Natural killer cell (primary cell): ENCODE measurements around the gene MAN2A1. TPM values are rescaled to one million over a fixed set of nuclear protein-coding genes. Genes with fewer than 3 reads are reported as not detected.
"Not testable (repeated sequence)": the region's sequence is repeated elsewhere in the genome, so short reads cannot be mapped to it uniquely, and the experiment has no call there.

Experiments
- ATAC-seq, 3 donors: fragments of 150-1000 bp in 2 of 3; fragments of 200-7000 bp in 1 of 3; cut with Tn5 transposase; 1 replicate in 1 of 3; 2 replicates in 2 of 3; pipeline ENCODE4 v1.10.0; 2021; ENCODE audit warnings: mild to moderate bottlenecking in 2 of 3, moderate library complexity in 2 of 3
- DNase-seq, 2 donors: peaks; one replicate each; pipeline versions ENCODE4 v3.0.0 to v3.0.0-alpha.2; 2013 to 2021; ENCODE audit warnings: mixed read lengths in 1 of 2
- H3K27ac ChIP-seq: one replicate; pipeline ENCODE4 v1.5.1; 2013; ENCODE audit warnings: mild to moderate bottlenecking, low read length
- H3K27me3 ChIP-seq: one replicate; pipeline ENCODE4 v1.6.1; 2013; ENCODE audit warnings: low read length; ENCODE audit not compliant: control insufficient read depth, insufficient read depth
- H3K36me3 ChIP-seq: one replicate; pipeline ENCODE4 v1.6.1; 2013; ENCODE audit warnings: low read length; ENCODE audit not compliant: control insufficient read depth, insufficient read depth
- H3K4me1 ChIP-seq: one replicate; pipeline ENCODE4 v1.6.1; 2013; ENCODE audit warnings: low read length; ENCODE audit not compliant: control insufficient read depth, insufficient read depth
- H3K4me3 ChIP-seq: one replicate; pipeline ENCODE4 v1.5.1; 2013; ENCODE audit warnings: low read length
- H3K9me3 ChIP-seq: one replicate; pipeline ENCODE4 v1.6.1; 2013; ENCODE audit warnings: low read length; ENCODE audit not compliant: control insufficient read depth, insufficient read depth
- H3K27ac Mint-ChIP-seq, 2 donors: one replicate each; pipeline ENCODE4 v1.8.0; 2022; ENCODE audit warnings: mild to moderate bottlenecking in 2 of 2, mixed read lengths in 2 of 2, moderate library complexity in 1 of 2
- H3K27me3 Mint-ChIP-seq, 2 donors: one replicate each; pipeline ENCODE4 v1.8.0; 2022; ENCODE audit warnings: low read depth in 2 of 2, mixed read lengths in 2 of 2
- H3K36me3 Mint-ChIP-seq: one replicate; pipeline ENCODE4 v1.8.0; 2022; ENCODE audit warnings: mixed read lengths
- H3K4me1 Mint-ChIP-seq, 2 donors: one replicate each; pipeline ENCODE4 v1.8.0; 2022; ENCODE audit warnings: mixed read lengths in 2 of 2
- H3K4me3 Mint-ChIP-seq: one replicate; pipeline ENCODE4 v1.8.0; 2022; ENCODE audit warnings: mild to moderate bottlenecking, moderate library complexity, mixed read lengths
- H3K9me3 Mint-ChIP-seq, 2 donors: one replicate each; pipeline ENCODE4 v1.8.0; 2022; ENCODE audit warnings: mixed read lengths in 2 of 2
- WGBS: methylation state at CpG from one replicate; pipeline ENCODE4 v1.1.7; 2013; ENCODE audit warnings: missing lambda C conversion rate; ENCODE audit not compliant: insufficient coverage; 5-methylcytosine and 5-hydroxymethylcytosine counted together
- intact Hi-C: fragments of 100-400 bp; cut with micrococcal nuclease; formaldehyde crosslinking; loops from one replicate; pipeline ENCODE4 v1.14.2; 2022
- total RNA-seq, 4 donors: library from RNA; stranded (reverse); fragments of 120-200 nt in 1 of 4; gene quantifications; one replicate each; pipeline versions ENCODE4 v1.2.3 to v1.2.4, GENCODE V29; 2013 to 2022
- TF ChIP-seq, protein P1 (sequence below): fragments of 200-600 bp; IDR thresholded peaks from one replicate; pipeline ENCODE4 v1.8.0; 2022; ENCODE audit warnings: antibody characterized with exemption

Gene MAN2A1
- total RNA-seq, 3 donors from 2014 or later (not counting 1 experiment from before 2014, with no cell fraction given) = 44.9 to 54.2 (median 50.7) TPM

DNA sequence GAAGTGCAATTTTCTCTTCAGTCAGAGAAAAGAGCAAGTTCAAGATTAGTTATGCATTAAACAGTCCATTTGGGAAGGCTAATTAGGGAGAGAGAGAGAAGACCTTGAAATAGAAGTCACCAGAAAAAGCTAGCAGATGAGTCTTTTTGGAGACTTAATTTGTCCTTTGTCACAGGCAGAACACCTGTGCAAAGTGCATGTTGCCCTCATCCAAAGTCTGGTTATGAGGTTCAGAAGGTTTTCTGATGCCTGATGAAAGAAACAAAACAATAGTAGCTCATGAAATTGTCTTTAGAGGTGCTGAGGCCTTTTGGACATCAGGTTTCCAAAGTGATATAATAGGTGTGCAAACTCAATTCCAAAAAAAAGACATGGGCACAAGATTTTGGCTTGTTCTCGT is 199.3 kb downstream of the MAN2A1 start:
- Mint-ChIP-seq H3K9me3 (peaks cover 0 to 6% of the 10 kb centered on the region in 2 donors), H3K4me1 (no peaks in the 10 kb centered on the region), H3K36me3 (no peaks in the 10 kb centered on the region), H3K4me3 (no peak overlapping the region), H3K27ac (no peak overlapping the region), H3K27me3 (no peaks in the 10 kb centered on the region)
- Histone ChIP-seq H3K9me3 (no peaks in the 10 kb centered on the region), H3K27me3 (no peaks in the 10 kb centered on the region), H3K36me3 (no peaks in the 10 kb centered on the region), H3K27ac (no peak overlapping the region), H3K4me3 (no peak overlapping the region), H3K4me1 (no peaks in the 10 kb centered on the region)
- intact Hi-C loops = no loop called here
- ATAC-seq (no peak), DNase-seq (no peak)
- 67% methylated on average over 1 of the region's 1 CpG for WGBS
- TF ChIP-seq, protein P1, sequence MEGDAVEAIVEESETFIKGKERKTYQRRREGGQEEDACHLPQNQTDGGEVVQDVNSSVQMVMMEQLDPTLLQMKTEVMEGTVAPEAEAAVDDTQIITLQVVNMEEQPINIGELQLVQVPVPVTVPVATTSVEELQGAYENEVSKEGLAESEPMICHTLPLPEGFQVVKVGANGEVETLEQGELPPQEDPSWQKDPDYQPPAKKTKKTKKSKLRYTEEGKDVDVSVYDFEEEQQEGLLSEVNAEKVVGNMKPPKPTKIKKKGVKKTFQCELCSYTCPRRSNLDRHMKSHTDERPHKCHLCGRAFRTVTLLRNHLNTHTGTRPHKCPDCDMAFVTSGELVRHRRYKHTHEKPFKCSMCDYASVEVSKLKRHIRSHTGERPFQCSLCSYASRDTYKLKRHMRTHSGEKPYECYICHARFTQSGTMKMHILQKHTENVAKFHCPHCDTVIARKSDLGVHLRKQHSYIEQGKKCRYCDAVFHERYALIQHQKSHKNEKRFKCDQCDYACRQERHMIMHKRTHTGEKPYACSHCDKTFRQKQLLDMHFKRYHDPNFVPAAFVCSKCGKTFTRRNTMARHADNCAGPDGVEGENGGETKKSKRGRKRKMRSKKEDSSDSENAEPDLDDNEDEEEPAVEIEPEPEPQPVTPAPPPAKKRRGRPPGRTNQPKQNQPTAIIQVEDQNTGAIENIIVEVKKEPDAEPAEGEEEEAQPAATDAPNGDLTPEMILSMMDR = no peak

DNA sequence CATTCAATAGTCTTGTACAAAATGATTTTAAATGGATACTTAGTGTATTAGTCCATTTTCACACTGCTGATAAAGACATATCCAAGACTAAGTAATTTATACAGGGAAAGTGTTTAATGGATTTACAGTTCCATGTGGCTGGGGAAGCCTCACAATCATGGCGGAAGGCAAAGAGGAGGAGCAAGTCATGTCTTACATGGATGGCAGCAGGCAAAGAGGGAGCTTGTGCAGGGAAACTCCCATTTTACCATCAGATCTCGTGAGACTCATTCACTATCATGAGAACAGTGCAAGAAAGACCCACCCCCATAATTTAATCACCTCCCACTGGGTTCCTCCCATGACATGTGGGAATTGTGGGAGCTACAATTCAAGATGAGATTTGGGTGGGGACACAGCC is 203.5 kb downstream of the MAN2A1 start:
- H3K4me1 Mint-ChIP-seq, H3K27me3 Mint-ChIP-seq, H3K27ac ChIP-seq, H3K27ac Mint-ChIP-seq, H3K4me3 ChIP-seq, ATAC-seq, H3K4me1 ChIP-seq, H3K36me3 Mint-ChIP-seq, H3K27me3 ChIP-seq, DNase-seq, intact Hi-C loops, H3K9me3 Mint-ChIP-seq, H3K36me3 ChIP-seq, H3K4me3 Mint-ChIP-seq, H3K9me3 ChIP-seq: not testable (repeated sequence)
- WGBS = 100% methylated on average over 1 of the region's 2 CpGs

DNA sequence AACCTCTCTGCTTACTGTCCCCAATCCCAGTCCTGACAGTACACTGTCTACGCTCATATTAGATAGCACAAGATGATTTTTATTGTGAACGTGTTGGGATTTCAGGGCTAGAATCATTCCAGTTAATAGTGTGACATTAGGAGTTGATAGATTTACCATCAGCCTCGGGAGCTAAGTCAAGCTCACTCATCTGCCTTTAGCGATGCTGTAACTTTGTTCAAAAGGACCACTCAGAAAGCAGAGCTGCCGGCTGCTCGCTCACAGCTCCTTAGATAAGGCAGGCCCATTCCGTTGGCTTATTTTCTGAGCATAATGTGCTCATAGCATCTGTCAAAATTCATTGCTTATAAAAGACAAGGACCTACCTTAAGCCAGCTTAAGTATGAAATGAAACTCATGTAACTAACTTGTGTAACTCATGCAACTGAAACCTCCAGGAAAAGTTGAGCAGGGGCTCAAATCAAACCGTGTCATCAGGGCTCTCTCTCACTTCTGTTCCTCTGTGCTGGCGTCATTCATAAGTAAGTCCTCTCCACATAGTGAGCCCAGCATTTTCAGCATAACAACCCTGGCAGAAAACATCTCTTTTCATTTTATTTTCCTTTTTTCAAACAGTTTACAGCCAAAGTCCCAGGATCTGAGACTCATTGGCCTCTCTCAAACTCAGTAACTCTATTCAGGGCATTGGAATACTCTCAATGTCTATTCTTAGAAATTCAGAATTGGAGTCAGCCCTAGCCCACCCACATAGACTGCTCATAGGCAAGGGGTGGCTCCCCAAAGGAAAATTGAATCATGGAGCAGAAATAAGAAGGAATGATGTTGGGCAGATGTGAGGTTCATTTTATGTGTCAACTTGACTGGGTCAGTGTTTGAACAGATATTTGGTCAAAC is 208.8 kb downstream of the MAN2A1 start:
- H3K27ac ChIP-seq = no peak overlapping the region
- DNase-seq = no peak
- no peak overlapping the region for H3K4me3 ChIP-seq
- Mint-ChIP-seq H3K4me3 (no peak overlapping the region), H3K9me3 (no peaks in the 10 kb centered on the region), H3K27ac (no peak overlapping the region), H3K36me3 (no peaks in the 10 kb centered on the region), H3K4me1 (no peaks in the 10 kb centered on the region), H3K27me3 (no peaks in the 10 kb centered on the region)
- intact Hi-C loops = no loop called here
- no peaks in the 10 kb centered on the region for H3K4me1 ChIP-seq
- no peaks in the 10 kb centered on the region for H3K36me3 ChIP-seq
- H3K27me3 ChIP-seq = no peaks in the 10 kb centered on the region
- TF ChIP-seq, protein P1 = no peak
- 87% methylated on average over 9 of the region's 9 CpGs for WGBS
- no peaks in the 10 kb centered on the region for H3K9me3 ChIP-seq
- no peak for ATAC-seq

DNA sequence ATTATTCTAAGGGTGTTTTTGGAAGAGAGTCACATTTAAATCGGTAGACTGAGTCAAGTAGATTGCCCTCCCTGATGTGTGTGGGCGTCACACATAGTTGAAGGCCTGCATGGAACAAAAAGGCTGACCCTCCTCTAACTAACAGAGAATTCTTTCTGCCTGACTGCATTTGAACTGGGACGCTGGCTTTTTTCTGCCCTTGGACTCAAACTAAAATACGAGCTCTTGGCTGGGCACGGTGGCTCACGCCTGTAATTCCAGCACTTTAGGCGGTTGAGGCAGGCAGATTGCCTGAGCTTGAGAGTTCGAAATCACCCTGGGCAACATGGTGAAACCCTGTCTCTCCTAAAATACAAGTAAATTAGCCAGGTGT is 209.4 kb downstream of the MAN2A1 start:
- 92% methylated on average over 8 of the region's 8 CpGs for WGBS
- H3K4me3 Mint-ChIP-seq = no peak overlapping the region
- H3K4me1 ChIP-seq = no peaks in the 10 kb centered on the region

More for the DNA sequence above, 209.4 kb downstream of the MAN2A1 start:
- intact Hi-C loops = no loop called here
- TF ChIP-seq, protein P1 = no peak
- DNase-seq (no peak), ATAC-seq (no peak)
- no peak overlapping the region for H3K27ac Mint-ChIP-seq
- H3K4me1 Mint-ChIP-seq = no peaks in the 10 kb centered on the region
- H3K27me3 Mint-ChIP-seq = no peaks in the 10 kb centered on the region
- H3K9me3 Mint-ChIP-seq = no peaks in the 10 kb centered on the region
- H3K4me3 ChIP-seq = no peak overlapping the region
- no peaks in the 10 kb centered on the region for H3K36me3 ChIP-seq
- H3K27ac ChIP-seq = no peak overlapping the region
- H3K9me3 ChIP-seq = no peaks in the 10 kb centered on the region
- no peaks in the 10 kb centered on the region for H3K36me3 Mint-ChIP-seq
- no peaks in the 10 kb centered on the region for H3K27me3 ChIP-seq
